Body of pancreas (tissue), 4 donors: ENCODE results near the gene SCGB1D1.

Experiments
- POLR2A ChIP-seq, 3 donors: fragments of 450-650 bp; IDR thresholded peaks; one replicate each; pipeline ENCODE4 v1.6.1; 2016; ENCODE audit warnings: antibody characterized with exemption in 3 of 3, mild to moderate bottlenecking in 2 of 3
- TF ChIP-seq, protein P1 (sequence below), 7 experiments: fragments of 450-650 bp in 4 of 7; fragments of 200-600 bp in 3 of 7; sonication (generic) in 3 of 7; IDR thresholded peaks; one replicate each; pipeline ENCODE4 v1.5.1; 2016 to 2019; ENCODE audit warnings: antibody characterized with exemption in 7 of 7

GRCh38 chr11:62151737-62152102 lies 38.3 kb upstream of the SCGB1D1 start:
- TF ChIP-seq, protein P1, sequence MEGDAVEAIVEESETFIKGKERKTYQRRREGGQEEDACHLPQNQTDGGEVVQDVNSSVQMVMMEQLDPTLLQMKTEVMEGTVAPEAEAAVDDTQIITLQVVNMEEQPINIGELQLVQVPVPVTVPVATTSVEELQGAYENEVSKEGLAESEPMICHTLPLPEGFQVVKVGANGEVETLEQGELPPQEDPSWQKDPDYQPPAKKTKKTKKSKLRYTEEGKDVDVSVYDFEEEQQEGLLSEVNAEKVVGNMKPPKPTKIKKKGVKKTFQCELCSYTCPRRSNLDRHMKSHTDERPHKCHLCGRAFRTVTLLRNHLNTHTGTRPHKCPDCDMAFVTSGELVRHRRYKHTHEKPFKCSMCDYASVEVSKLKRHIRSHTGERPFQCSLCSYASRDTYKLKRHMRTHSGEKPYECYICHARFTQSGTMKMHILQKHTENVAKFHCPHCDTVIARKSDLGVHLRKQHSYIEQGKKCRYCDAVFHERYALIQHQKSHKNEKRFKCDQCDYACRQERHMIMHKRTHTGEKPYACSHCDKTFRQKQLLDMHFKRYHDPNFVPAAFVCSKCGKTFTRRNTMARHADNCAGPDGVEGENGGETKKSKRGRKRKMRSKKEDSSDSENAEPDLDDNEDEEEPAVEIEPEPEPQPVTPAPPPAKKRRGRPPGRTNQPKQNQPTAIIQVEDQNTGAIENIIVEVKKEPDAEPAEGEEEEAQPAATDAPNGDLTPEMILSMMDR (IDR thresholded peaks at IDR 0.05), result no peak
- no peak for TF ChIP-seq POLR2A (IDR thresholded peaks at IDR 0.05)
